ENCODE results near the gene LYPD4. TPM values are rescaled to one million over a fixed set of nuclear protein-coding genes. Genes with fewer than 3 reads are reported as not detected.

The LYPD4 gene
- total and polyA plus RNA-seq, 12 donors, result 0.08 TPM; not detected in 11

- TF ChIP-seq POLR2A (IDR thresholded peaks at IDR 0.05), result no peak
- TF ChIP-seq CTCF (IDR thresholded peaks at IDR 0.05), result no peak
- Histone ChIP-seq H3K27ac (no peak overlapping the region), H3K36me3 (replicated peaks in 1 of 2) (peaks cover 0 to 23% of the 10 kb centered on the region in 2 donors), H3K4me3 (no peak overlapping the region), H3K27me3 (no peaks in the 10 kb centered on the region), H3K4me1 (replicated peaks in 1 of 2) (peaks cover 0 to 13% of the 10 kb centered on the region in 2 donors), H3K9me3 (replicated peaks in 1 of 3) (no peaks in the 10 kb centered on the region)
- WGBS, 4 donors, result 68 to 75% (median 72%) methylated on average over 12 to 13 of the region's 13 CpGs
- no peak for DNase-seq
- intact Hi-C loops (cut with DNase I), result loop anchor here in 1 of 2 donors (10.0 kb wide), 1 partner anchor 48 kb away; no protein-coding TSS in a partner anchor
These were observed 42.6 kb upstream of the LYPD4 start for GRCh38 chr19:41886761-41887710.

DNA sequence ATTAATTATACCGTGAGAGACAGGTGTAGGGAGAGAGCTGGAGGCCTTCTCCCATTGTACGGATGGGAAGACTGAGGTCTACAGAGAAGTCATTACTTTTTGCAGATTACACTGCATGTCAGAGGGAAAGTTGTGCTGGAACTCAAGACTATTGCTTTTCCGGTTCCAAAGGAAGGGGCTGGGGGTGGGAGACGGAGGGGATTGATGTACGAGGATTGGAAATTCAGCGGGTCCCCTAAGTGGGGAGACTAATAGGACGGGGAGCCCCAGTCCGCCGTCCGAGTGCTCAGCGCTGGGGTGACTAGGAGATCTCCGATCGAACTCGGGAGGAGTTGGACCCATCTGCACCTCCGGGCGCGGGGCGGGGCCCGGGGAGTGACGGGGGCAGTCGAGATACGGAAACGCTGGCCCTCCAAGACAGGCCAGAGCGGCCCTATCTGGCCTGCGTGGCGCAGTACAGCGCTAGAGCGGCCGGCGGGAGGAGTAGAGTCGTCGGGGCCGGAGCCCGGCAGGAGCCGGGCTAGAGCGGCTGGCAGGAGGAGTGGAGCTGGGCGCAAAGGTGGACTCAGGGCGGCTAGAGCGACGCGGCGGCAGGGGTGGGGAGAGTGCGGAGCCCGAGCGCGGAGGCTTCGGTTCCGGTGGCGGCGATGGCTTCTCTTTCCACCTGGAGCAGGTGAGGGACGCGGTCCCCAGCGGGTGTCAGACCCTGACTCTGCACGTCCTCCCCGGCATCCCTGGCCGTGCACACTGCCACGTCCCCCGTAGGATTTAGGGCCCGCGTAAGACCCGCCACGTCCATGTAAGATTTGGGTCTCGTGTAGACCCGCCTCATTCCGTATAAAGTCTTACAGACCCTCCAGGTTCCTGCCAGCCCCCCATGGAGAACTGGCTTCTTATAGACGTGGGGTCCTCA lies 39.6 kb upstream of the LYPD4 start:
- H3K27me3 ChIP-seq, result no peaks in the 10 kb centered on the region
- intact Hi-C loops (cut with DNase I), result loop anchor here in 1 of 2 donors (10.0 kb wide), 1 partner anchor 51 kb away; no protein-coding TSS in a partner anchor
- peaks cover 0 to 13% of the 10 kb centered on the region in 2 donors for H3K4me1 ChIP-seq (replicated peaks in 1 of 2)
- H3K36me3 ChIP-seq (replicated peaks in 1 of 2), result peaks cover 0 to 9% of the 10 kb centered on the region in 2 donors
- H3K27ac ChIP-seq, result peak overlapping the region in 4 of 5 donors; percentile 67 to 90 (median 76)
- peak; percentile 93 to 97 (median 95) for DNase-seq
- TF ChIP-seq CTCF (IDR thresholded peaks at IDR 0.05) (peak in 1 of 6 experiments; percentile 15), POLR2A (IDR thresholded peaks at IDR 0.05) (peak; percentile 60 to 94)
- H3K4me3 ChIP-seq, result peak overlapping the region; percentile 43 to 95 (median 80)
- WGBS, 4 donors, result 1 to 3% (median 1%) methylated on average over 35 to 66 of the region's 66 CpGs
- H3K9me3 ChIP-seq (replicated peaks in 1 of 3), result no peaks in the 10 kb centered on the region

DNA sequence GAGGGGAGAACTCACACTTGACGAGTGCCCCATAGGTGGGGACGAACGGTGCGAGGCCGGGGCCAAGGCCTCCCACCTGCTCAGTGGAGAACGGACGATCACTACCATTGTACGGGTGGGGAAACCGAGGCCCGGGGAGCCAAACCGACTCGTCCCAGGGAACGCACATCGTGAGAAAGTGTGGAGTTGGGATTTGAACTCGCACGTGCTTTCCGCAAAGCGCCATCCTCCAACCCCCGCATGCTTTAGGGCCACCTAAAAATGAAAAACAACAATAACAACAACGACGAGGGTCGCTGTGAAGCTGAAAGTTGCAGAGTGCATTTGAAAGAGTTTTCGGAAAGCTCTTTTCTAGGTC lies 39.0 kb upstream of the LYPD4 start:
- WGBS, 4 donors, result 0 to 1% (median 1%) methylated on average over 12 to 23 of the region's 23 CpGs
- DNase-seq, result no peak
- intact Hi-C loops (cut with DNase I), result loop anchor here in 1 of 2 donors (10.0 kb wide), 1 partner anchor 51 kb away; no protein-coding TSS in a partner anchor

More for the DNA sequence above, 39.0 kb upstream of the LYPD4 start:
- peaks cover 0 to 3% of the 10 kb centered on the region in 2 donors for H3K36me3 ChIP-seq (replicated peaks in 1 of 2)
- H3K4me3 ChIP-seq, result peak overlapping the region; percentile 2 to 95 (median 66)
- no peak for TF ChIP-seq CTCF (IDR thresholded peaks at IDR 0.05)
- TF ChIP-seq POLR2A (IDR thresholded peaks at IDR 0.05), result no peak
- H3K4me1 ChIP-seq (replicated peaks in 1 of 2), result peaks cover 0 to 13% of the 10 kb centered on the region in 2 donors
- peak overlapping the region in 4 of 5 donors; percentile 67 to 90 (median 76) for H3K27ac ChIP-seq
- H3K27me3 ChIP-seq, result no peaks in the 10 kb centered on the region
- no peaks in the 10 kb centered on the region for H3K9me3 ChIP-seq (replicated peaks in 1 of 3)

Data from adrenal gland (tissue), 12 donors.